HepG2 (cell line): ENCODE results near the gene CRLF1.

Experiments used
- ATF3 ChIP-seq: sonication (generic); formaldehyde crosslinking; IDR thresholded peaks from 2 replicates; pipeline ENCODE4 v1.4.0; 2020; ENCODE audit warnings: missing genetic modification reagents
- DR1 ChIP-seq: sonication (generic); formaldehyde crosslinking; IDR thresholded peaks from 2 replicates; pipeline ENCODE4 v1.8.0; 2021; ENCODE audit warnings: mild to moderate bottlenecking, missing genetic modification reagents, inconsistent platforms
- ELF4 ChIP-seq: sonication (generic); formaldehyde crosslinking; IDR thresholded peaks from 2 replicates; pipeline ENCODE4 v1.5.0; 2020; ENCODE audit warnings: missing genetic modification reagents, mild to moderate bottlenecking, moderate library complexity, borderline replicate concordance
- GABPA ChIP-seq, 2 experiments: IDR thresholded peaks; 2 replicates each; pipeline ENCODE4 v1.6.1; 2011 to 2016; ENCODE audit warnings: low read depth in 2 of 2, low read length in 1 of 2, missing biosample characterization in 1 of 2, missing genetic modification characterization in 1 of 2
- PHF8 ChIP-seq: sonication (generic); formaldehyde crosslinking; IDR thresholded peaks from 2 replicates; pipeline ENCODE4 v1.5.0; 2020; ENCODE audit warnings: missing genetic modification reagents
- RAD21 ChIP-seq: fragments of 450-650 bp; formaldehyde crosslinking; IDR thresholded peaks from 2 replicates; pipeline ENCODE4 v1.5.0; 2020; ENCODE audit warnings: mild to moderate bottlenecking
- RFX5 ChIP-seq: IDR thresholded peaks from 2 replicates; pipeline ENCODE4 v1.6.1; 2011; ENCODE audit warnings: low read depth, low read length, improper control_type of control experiment
- TRIM24 ChIP-seq: sonication (generic); formaldehyde crosslinking; IDR thresholded peaks from 2 replicates; pipeline ENCODE4 v1.8.0; 2022; ENCODE audit warnings: mild to moderate bottlenecking, missing genetic modification reagents
- U2AF1 ChIP-seq: fragments of 200-400 bp; formaldehyde crosslinking; optimal IDR thresholded peaks from 2 replicates; pipeline ENCODE3; 2017; ENCODE audit warnings: mild to moderate bottlenecking, low read depth, low read length
- ZNF274 ChIP-seq: sonication (generic); formaldehyde crosslinking; IDR thresholded peaks from 2 replicates; pipeline ENCODE4 v1.5.1; 2020; ENCODE audit warnings: mild to moderate bottlenecking, missing genetic modification reagents
- ZNF605 ChIP-seq: sonication (generic); formaldehyde crosslinking; IDR thresholded peaks from 2 replicates; pipeline ENCODE4 v1.8.0; 2022; ENCODE audit warnings: mild to moderate bottlenecking, missing genetic modification reagents
- TF ChIP-seq, protein P1 (sequence below): sonication (generic); formaldehyde crosslinking; IDR thresholded peaks from 2 replicates; pipeline ENCODE4 v1.5.0; 2020; ENCODE audit warnings: mild to moderate bottlenecking, missing genetic modification reagents, moderate library complexity
- TF ChIP-seq, protein P2 (sequence below): sonication (generic); formaldehyde crosslinking; IDR thresholded peaks from 2 replicates; pipeline ENCODE4 v1.4.0; 2020; ENCODE audit warnings: missing genetic modification reagents
- TF ChIP-seq, protein P3 (sequence below): sonication (generic); formaldehyde crosslinking; IDR thresholded peaks from 2 replicates; pipeline ENCODE4 v1.9.0; 2022; ENCODE audit warnings: missing genetic modification reagents, mild to moderate bottlenecking, borderline replicate concordance

GRCh38 chr19:18634612-18635297 lies 28.2 kb upstream of the CRLF1 start:
- TF ChIP-seq PHF8 (CRISPR knock-in tag), result no peak
- TF ChIP-seq U2AF1, result no peak
- TF ChIP-seq, protein P1, sequence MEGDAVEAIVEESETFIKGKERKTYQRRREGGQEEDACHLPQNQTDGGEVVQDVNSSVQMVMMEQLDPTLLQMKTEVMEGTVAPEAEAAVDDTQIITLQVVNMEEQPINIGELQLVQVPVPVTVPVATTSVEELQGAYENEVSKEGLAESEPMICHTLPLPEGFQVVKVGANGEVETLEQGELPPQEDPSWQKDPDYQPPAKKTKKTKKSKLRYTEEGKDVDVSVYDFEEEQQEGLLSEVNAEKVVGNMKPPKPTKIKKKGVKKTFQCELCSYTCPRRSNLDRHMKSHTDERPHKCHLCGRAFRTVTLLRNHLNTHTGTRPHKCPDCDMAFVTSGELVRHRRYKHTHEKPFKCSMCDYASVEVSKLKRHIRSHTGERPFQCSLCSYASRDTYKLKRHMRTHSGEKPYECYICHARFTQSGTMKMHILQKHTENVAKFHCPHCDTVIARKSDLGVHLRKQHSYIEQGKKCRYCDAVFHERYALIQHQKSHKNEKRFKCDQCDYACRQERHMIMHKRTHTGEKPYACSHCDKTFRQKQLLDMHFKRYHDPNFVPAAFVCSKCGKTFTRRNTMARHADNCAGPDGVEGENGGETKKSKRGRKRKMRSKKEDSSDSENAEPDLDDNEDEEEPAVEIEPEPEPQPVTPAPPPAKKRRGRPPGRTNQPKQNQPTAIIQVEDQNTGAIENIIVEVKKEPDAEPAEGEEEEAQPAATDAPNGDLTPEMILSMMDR (CRISPR knock-in tag), result no peak
- TF ChIP-seq GABPA (IDR thresholded peaks at IDR 0.05; ENCODE audit: low read depth, low read length), result no peak
- TF ChIP-seq GABPA (CRISPR knock-in tag; IDR thresholded peaks at IDR 0.05; ENCODE audit: low read depth), result no peak
- TF ChIP-seq, protein P2, sequence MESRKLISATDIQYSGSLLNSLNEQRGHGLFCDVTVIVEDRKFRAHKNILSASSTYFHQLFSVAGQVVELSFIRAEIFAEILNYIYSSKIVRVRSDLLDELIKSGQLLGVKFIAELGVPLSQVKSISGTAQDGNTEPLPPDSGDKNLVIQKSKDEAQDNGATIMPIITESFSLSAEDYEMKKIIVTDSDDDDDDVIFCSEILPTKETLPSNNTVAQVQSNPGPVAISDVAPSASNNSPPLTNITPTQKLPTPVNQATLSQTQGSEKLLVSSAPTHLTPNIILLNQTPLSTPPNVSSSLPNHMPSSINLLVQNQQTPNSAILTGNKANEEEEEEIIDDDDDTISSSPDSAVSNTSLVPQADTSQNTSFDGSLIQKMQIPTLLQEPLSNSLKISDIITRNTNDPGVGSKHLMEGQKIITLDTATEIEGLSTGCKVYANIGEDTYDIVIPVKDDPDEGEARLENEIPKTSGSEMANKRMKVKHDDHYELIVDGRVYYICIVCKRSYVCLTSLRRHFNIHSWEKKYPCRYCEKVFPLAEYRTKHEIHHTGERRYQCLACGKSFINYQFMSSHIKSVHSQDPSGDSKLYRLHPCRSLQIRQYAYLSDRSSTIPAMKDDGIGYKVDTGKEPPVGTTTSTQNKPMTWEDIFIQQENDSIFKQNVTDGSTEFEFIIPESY (CRISPR knock-in tag), result no peak
- no peak for TF ChIP-seq RAD21 (CRISPR knock-in tag)
- no peak for TF ChIP-seq ZNF274
- no peak for TF ChIP-seq ELF4 (CRISPR knock-in tag)
- no peak for TF ChIP-seq TRIM24 (CRISPR knock-in tag)
- no peak for TF ChIP-seq ATF3
- TF ChIP-seq RFX5, result no peak
- no peak for TF ChIP-seq ZNF605 (CRISPR knock-in tag)
- no peak for TF ChIP-seq DR1 (CRISPR knock-in tag)
- TF ChIP-seq, protein P3, sequence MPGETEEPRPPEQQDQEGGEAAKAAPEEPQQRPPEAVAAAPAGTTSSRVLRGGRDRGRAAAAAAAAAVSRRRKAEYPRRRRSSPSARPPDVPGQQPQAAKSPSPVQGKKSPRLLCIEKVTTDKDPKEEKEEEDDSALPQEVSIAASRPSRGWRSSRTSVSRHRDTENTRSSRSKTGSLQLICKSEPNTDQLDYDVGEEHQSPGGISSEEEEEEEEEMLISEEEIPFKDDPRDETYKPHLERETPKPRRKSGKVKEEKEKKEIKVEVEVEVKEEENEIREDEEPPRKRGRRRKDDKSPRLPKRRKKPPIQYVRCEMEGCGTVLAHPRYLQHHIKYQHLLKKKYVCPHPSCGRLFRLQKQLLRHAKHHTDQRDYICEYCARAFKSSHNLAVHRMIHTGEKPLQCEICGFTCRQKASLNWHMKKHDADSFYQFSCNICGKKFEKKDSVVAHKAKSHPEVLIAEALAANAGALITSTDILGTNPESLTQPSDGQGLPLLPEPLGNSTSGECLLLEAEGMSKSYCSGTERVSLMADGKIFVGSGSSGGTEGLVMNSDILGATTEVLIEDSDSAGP (CRISPR knock-in tag), result no peak
